Measurements from ENCODE around the gene ZNF844.
"Not testable (repeated sequence)": the region's sequence is repeated elsewhere in the genome, so short reads cannot be mapped to it uniquely, and the experiment has no call there.

ZNF844 gene

GRCh38 chr19:12095111-12095790, 30.7 kb downstream of the ZNF844 start:
- no peak for TF ChIP-seq CTCF (IDR thresholded peaks at IDR 0.05; ENCODE audit: extremely low read depth, missing control alignments)
- DNase-seq (ENCODE audit: low spot score) = no peak

- no peak for TF ChIP-seq CTCF (IDR thresholded peaks at IDR 0.05; ENCODE audit: extremely low read depth, missing control alignments)
- DNase-seq (ENCODE audit: low spot score) = no peak
Observed at GRCh38 chr19:12098040-12098439, 33.5 kb downstream of the ZNF844 start.

GRCh38 chr19:12103909-12104308, 39.4 kb downstream of the ZNF844 start:
- DNase-seq (ENCODE audit: low spot score) = not testable (repeated sequence)

GRCh38 chr19:12111176-12111575, 46.6 kb downstream of the ZNF844 start:
- DNase-seq (ENCODE audit: low spot score) = no peak
- TF ChIP-seq CTCF (IDR thresholded peaks at IDR 0.05; ENCODE audit: extremely low read depth, missing control alignments) = no peak

- DNase-seq (ENCODE audit: low spot score) = no peak
- TF ChIP-seq CTCF (IDR thresholded peaks at IDR 0.05; ENCODE audit: extremely low read depth, missing control alignments) = no peak
Observed at GRCh38 chr19:12111943-12112637, 47.6 kb downstream of the ZNF844 start.

GRCh38 chr19:12112701-12113100, 48.2 kb downstream of the ZNF844 start:
- no peak for TF ChIP-seq CTCF (IDR thresholded peaks at IDR 0.05; ENCODE audit: extremely low read depth, missing control alignments)
- DNase-seq (ENCODE audit: low spot score) = no peak

- DNase-seq (ENCODE audit: low spot score) = no peak
Observed at GRCh38 chr19:12113121-12113520, 48.6 kb downstream of the ZNF844 start.

More at GRCh38 chr19:12113121-12113520, 48.6 kb downstream of the ZNF844 start:
- no peak for TF ChIP-seq CTCF (IDR thresholded peaks at IDR 0.05; ENCODE audit: extremely low read depth, missing control alignments)

All from GM20000 (cell line).